ENCODE data around the gene NFIX.

The NFIX gene

DNA sequence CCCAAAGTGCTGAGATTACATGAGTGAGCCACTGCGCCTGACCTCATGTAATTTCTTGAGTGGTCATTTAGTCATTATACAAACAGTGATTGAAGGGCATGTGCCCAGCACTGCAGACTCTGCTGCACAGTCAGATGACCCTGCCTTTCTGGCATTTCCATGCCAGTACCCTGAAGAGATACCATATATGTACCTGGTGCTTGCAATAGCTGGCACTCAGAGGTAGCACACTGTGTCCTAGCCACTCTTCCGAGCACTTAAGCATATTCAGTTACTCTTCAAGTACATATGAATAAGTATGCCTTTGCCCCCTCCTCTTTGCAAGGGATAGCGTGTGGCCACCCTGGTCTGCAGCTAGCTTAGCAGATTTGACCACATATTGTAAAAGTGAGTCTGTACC is 139.4 kb downstream of the NFIX start:
- no peak for DNase-seq

GRCh38 chr19:13135068-13136062 is 140.1 kb downstream of the NFIX start:
- no peak for DNase-seq

- DNase-seq = no peak
These were observed 142.1 kb downstream of the NFIX start for GRCh38 chr19:13137290-13137794.

DNA sequence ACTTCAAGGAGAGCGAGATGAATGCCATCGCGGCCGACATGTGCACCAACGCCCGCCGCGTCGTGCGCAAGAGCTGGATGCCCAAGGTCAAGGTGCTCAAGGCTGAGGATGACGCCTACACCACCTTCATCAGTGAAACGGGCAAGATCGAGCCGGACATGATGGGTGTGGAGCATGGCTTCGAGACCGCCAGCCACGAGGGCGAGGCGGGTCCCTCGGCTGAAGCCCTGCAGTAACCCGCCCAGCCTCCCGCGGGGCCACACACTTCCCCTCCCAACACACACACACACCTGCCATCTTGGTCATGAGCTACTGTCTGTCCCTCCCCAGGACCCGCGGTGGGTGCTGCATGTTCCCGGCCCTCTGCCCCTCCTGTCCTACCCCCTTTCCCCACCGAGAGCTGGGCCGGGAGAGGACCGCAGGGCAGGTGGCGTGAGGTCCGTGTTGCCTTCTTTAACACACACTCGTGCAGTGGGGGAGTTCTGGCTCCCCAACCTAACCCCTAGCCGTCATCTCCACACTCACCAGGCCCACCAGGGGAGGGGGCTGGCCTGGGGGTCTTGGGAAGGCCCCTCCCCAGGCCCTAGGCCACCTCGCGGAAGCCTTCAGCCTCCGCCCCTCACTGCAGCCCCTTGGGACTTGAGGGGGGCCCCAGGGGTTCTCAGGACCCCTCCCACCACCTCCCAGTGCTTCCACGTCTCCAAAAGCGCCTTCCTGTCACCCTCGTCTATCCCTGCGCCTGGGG is 143.1 kb downstream of the NFIX start:
- no peak for DNase-seq

GRCh38 chr19:13138916-13139198 is 143.6 kb downstream of the NFIX start:
- DNase-seq = no peak

DNA sequence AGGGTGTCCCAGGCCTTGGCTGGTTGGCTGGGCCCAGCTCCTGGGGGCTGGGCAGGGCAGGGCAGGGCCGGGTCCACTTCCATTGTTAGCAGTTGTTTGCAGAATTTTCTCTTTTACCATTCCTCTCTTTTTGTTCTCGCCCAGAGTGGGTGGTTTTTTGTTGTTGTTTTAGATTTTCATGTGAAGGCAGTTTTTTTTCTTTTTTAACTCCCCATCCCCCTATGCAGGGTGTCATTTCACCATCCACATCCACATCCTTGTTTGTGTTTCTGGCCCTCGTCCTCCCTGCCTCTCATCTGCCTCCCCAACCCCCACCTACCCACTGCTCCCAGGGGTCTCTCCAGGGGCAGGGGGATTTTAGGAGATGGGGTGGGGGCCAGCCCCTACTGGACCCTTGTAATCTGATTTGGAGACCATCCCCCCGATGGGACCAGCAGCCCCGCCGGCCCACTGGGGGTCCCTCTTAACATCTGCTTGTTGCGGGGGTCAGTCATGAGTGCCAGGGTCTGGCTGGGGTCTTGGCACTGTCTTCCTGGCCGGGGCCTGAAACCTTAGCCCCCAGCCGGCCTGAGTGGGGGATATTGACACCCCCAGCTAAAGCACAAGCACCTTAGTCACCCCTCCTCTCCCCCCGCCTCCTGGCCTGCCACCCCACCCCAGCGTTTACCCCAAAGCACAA is 144.5 kb downstream of the NFIX start:
- no peak for DNase-seq

DNA sequence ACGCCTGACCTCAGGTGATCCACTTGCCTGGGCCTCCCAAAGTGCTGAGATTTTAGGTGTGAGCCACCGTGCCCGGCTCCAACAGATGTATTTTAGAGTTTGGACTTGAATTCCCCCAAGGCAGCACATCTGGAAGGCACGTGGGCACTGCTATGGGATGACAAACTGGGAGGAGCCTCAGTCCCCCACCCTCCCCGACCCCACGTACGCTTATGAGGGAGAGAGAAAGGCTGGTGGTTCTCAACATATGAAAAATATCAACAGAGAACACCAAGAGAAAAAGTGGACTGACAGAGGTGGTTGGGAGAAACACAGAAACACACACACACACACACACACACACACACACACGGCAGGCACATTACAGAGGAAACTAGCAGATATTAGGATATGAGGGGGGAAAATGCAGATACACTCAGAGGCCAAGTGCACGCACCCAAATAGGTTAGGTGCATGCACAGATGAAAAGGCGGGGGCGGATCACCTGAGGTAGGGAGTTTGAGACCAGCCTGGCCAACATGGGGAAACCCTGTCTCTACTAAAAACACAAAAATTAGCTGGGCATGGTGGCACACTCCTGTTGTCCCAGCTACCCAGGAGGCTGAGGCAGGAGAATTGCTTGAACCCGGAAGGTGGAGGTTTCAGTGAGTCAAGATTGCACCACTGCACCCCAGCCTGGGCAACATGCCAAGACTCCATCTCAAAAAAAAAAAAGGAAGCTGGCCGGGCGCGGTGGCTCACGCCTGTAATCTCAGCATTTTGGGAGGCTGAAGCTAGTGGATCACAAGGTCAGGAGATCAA is 151.7 kb downstream of the NFIX start:
- no peak for DNase-seq

All from activated CD4-positive, alpha-beta T cell treated with anti-CD3 and anti-CD28 coated beads, Interleukin-10, Interleukin-2, amounts not matched to agents 100 ng/mL and 50 ng/mL, durations not matched to agents 16 hours and 8 hours (primary cell).